Ovary (tissue), 9 donors: ENCODE results near the gene FANCG. TPM values are rescaled to one million over a fixed set of nuclear protein-coding genes. Genes with fewer than 3 reads are reported as not detected.
A peak's percentile ranks its signal among the peaks of the same experiment; 100 is the strongest.

ENCODE experiments used
- DNase-seq, 5 donors: peaks; one replicate each; pipeline ENCODE4 v3.0.0-alpha.2; 2019 to 2020
- H3K27ac ChIP-seq, 2 donors: fragments of 200-600 bp; one replicate each; pipeline versions ENCODE4 v1.5.1 to v1.8.0; 2019 to 2022
- H3K27me3 ChIP-seq: fragments of 200-600 bp; one replicate; pipeline ENCODE4 v1.8.0; 2022
- H3K36me3 ChIP-seq: fragments of 200-600 bp; sonication (generic); one replicate; pipeline ENCODE4 v1.5.1; 2019
- H3K4me1 ChIP-seq: one replicate; pipeline ENCODE4 v1.8.1; 2013; ENCODE audit warnings: mild to moderate bottlenecking, moderate library complexity; ENCODE audit not compliant: insufficient read depth
- H3K4me3 ChIP-seq: fragments of 200-600 bp; sonication (generic); one replicate; pipeline ENCODE4 v1.5.1; 2017
- H3K9me3 ChIP-seq, 2 donors: fragments of 200-600 bp in 1 of 2; sonication (generic) in 1 of 2; one replicate each; pipeline versions ENCODE4 v1.5.1 to v1.8.1; 2013 to 2019; ENCODE audit warnings: mild to moderate bottlenecking in 1 of 2, moderate library complexity in 1 of 2
- CTCF ChIP-seq, 3 donors: fragments of 450-650 bp in 2 of 3; fragments of 200-600 bp in 1 of 3; IDR thresholded peaks; one replicate each; pipeline versions ENCODE4 v1.5.1 to v1.8.0; 2016 to 2022; ENCODE audit warnings: antibody characterized with exemption in 3 of 3, mild to moderate bottlenecking in 1 of 3
- EP300 ChIP-seq: sonication (generic); formaldehyde crosslinking; IDR thresholded peaks from one replicate; pipeline ENCODE4 v1.6.1; 2017; ENCODE audit warnings: antibody characterized with exemption
- POLR2A ChIP-seq: fragments of 450-650 bp; IDR thresholded peaks from one replicate; pipeline ENCODE4 v1.6.1; 2017; ENCODE audit warnings: antibody characterized with exemption, mild to moderate bottlenecking, moderate library complexity
- WGBS, 3 donors: extraction: QIAGEN DNeasy Blood & Tissue Kit in 1 of 3; methylation state at CpG; one replicate each; pipeline versions ENCODE4 v1.1.5 to v1.1.7; 2013 to 2017; 5-methylcytosine and 5-hydroxymethylcytosine counted together
- intact Hi-C, 4 donors: fragments of 100-400 bp; cut with DNase I; formaldehyde crosslinking; loops; one replicate each; pipeline versions ENCODE4 v1.11.0 to v1.15.1; 2022 to 2023
- polyA plus RNA-seq, 2 donors: library from polyadenylated mRNA; stranded (reverse); fragments of 200-250 nt in 1 of 2; fragments of 350-450 nt in 1 of 2; fragmentation: Illumina TruSeq in 1 of 2; extraction: RNeasy Lipid Tissue Mini Kit (QIAGEN cat#74804) in 1 of 2; gene quantifications; one replicate each; pipeline ENCODE4 v1.2.3, GENCODE V29; 2013 to 2014
- total RNA-seq, 7 donors: library from RNA; depleted of rRNA in 2 of 7; stranded (reverse); fragments of >200 nt in 2 of 7; fragmentation: NEBNext Ultra II Directional in 3 of 7; extraction: Animal tissue kit (Norgen Biotek cat#: 25700) in 3 of 7; gene quantifications; one replicate each; pipeline versions ENCODE4 v1.1.0 to v1.2.4, GENCODE V29; 2016 to 2023
- donor health status: DM: no; HTN: no; CAD: no; lungs with moderate emphysema.
- donor health status: DM: no; HTN: no; CAD: no.
- donor health status: Bipolar disorder and iron deficiency.
- donor health status: DM: yes; HTN: yes; CAD: no.
- donor health status: DM: no; HTN: no; CAD: no.
- donor health status: DM: yes; HTN: yes; CAD: no.

FANCG gene
- total and polyA plus RNA-seq, 9 donors: 6.7 to 26.1 (median 12.4) TPM

- DNase-seq: peak; percentile 36 to 77 (median 62)
- no peaks in the 10 kb centered on the region for H3K27me3 ChIP-seq
- intact Hi-C loops: loop anchor here in 1 of 4 donors (5.0 kb wide), 1 partner anchor 39 kb away; no protein-coding TSS in a partner anchor
- H3K27ac ChIP-seq: no peak overlapping the region
- peaks cover 5% of the 10 kb centered on the region for H3K4me1 ChIP-seq
- TF ChIP-seq CTCF (IDR thresholded peaks at IDR 0.05): no peak
- TF ChIP-seq EP300: no peak
- no peak for TF ChIP-seq POLR2A
- H3K9me3 ChIP-seq: no peaks in the 10 kb centered on the region
- H3K4me3 ChIP-seq: peak overlapping the region; percentile 3
- H3K36me3 ChIP-seq: no peaks in the 10 kb centered on the region
- 22 to 36% (median 34%) methylated on average over 47 to 48 of the region's 48 CpGs for WGBS, 3 donors
These were observed 43.7 kb downstream of the FANCG start for GRCh38 chr9:35035851-35036701.

- no peak overlapping the region for H3K4me3 ChIP-seq
- TF ChIP-seq CTCF (IDR thresholded peaks at IDR 0.05) (no peak), POLR2A (no peak), EP300 (no peak)
- H3K36me3 ChIP-seq: no peaks in the 10 kb centered on the region
- no peak overlapping the region for H3K27ac ChIP-seq
- H3K9me3 ChIP-seq: no peaks in the 10 kb centered on the region
- H3K27me3 ChIP-seq: no peaks in the 10 kb centered on the region
- H3K4me1 ChIP-seq: peaks cover 5% of the 10 kb centered on the region
- WGBS, 3 donors: 87 to 97% (median 95%) methylated on average over 2 of the region's 2 CpGs
- no peak for DNase-seq
- intact Hi-C loops: no loop called here
These were observed 46.6 kb downstream of the FANCG start for GRCh38 chr9:35033101-35033500.

- Histone ChIP-seq H3K36me3 (no peaks in the 10 kb centered on the region), H3K27me3 (no peaks in the 10 kb centered on the region), H3K27ac (no peak overlapping the region), H3K4me3 (no peak overlapping the region), H3K9me3 (no peaks in the 10 kb centered on the region), H3K4me1 (peaks cover 8% of the 10 kb centered on the region)
- intact Hi-C loops: no loop called here
- TF ChIP-seq POLR2A (no peak), EP300 (no peak), CTCF (IDR thresholded peaks at IDR 0.05) (no peak)
- WGBS, 3 donors: 75 to 79% (median 79%) methylated on average over 2 of the region's 2 CpGs
- DNase-seq: no peak
These were observed 49.9 kb downstream of the FANCG start for GRCh38 chr9:35029852-35030251.

- intact Hi-C loops: no loop called here
- Histone ChIP-seq H3K4me3 (no peak overlapping the region), H3K27ac (no peak overlapping the region), H3K27me3 (no peaks in the 10 kb centered on the region), H3K4me1 (peaks cover 8% of the 10 kb centered on the region), H3K9me3 (no peaks in the 10 kb centered on the region), H3K36me3 (no peaks in the 10 kb centered on the region)
- DNase-seq: no peak
- WGBS, 3 donors: 66 to 87% (median 68%) methylated on average over 4 of the region's 4 CpGs
- TF ChIP-seq POLR2A (no peak), EP300 (no peak), CTCF (IDR thresholded peaks at IDR 0.05) (no peak)
These were observed 50.5 kb downstream of the FANCG start for GRCh38 chr9:35029241-35029640.
